GM21390 (cell line): Measurements from ENCODE around the gene GLS.
"Not testable (repeated sequence)": the region's sequence is repeated elsewhere in the genome, so short reads cannot be mapped to it uniquely, and the experiment has no call there.

ENCODE experiments used
- ATAC-seq: cut with Tn5 transposase; IDR thresholded peaks from one replicate; pipeline ENCODE4 v1.9.1; 2021; ENCODE audit not compliant: unreplicated experiment

The GLS gene

DNA sequence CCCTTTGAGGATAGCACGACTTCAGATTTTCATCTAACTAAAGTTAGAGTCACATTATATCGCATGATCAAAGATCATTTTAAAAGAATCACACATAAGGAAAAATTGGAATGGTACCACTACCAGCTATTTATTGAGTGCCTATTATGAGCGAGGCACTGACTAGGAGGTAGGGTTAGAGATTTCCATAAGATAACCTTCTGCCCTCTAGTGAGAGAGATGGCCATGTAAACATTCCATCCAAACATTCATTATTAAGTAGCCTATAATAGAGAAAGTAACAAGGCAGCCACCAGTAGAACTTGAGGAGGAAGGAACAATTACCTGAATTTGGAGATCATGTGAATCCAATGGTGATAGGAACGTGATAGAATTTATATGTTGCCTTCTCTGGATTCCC is 25.4 kb upstream of the GLS start:
- ATAC-seq, result no peak

DNA sequence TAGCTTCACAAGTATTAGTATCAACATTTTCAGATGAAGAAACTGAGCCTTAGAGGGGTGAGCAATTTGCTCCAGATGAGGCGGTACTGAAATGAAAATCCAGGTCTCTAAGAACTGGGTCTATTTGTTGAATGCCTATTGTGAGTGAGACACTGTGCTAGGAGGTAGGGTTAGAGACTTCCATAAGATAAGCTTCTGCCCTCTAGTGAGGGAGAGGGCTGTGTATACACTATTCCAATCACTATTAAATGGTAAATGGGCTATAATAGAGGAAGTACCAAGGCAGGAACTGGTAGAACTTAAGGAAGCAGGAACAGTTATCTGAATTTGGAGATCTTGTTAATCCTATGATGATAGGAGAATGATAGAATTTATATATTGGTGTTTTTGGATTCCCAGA is 23.6 kb upstream of the GLS start:
- no peak for ATAC-seq

DNA sequence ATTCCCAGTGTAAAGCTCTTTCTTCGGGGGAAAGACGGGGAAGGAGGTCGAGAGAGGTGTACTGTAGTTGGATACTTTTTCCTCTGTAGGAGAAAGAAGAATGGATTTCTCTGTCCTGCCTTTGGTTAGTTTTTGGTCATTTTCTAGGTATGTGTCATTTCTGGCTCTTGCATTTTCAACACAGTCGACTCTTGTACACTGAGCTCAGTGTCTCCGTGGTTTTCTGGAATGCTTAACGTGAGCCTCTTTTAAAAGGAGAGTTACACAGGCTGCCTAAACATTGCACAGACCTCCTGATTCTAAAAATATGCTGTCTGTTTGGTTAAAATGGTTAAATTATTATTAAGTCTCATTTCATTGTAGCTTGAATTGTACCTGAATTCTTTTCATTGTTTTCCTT is 21.8 kb upstream of the GLS start:
- ATAC-seq, result no peak

GRCh38 chr2:190859347-190860297 is 21.0 kb upstream of the GLS start:
- no peak for ATAC-seq

- no peak for ATAC-seq
Observed at GRCh38 chr2:190860985-190861680, 19.5 kb upstream of the GLS start.

GRCh38 chr2:190862128-190862527 is 18.5 kb upstream of the GLS start:
- ATAC-seq, result not testable (repeated sequence)

DNA sequence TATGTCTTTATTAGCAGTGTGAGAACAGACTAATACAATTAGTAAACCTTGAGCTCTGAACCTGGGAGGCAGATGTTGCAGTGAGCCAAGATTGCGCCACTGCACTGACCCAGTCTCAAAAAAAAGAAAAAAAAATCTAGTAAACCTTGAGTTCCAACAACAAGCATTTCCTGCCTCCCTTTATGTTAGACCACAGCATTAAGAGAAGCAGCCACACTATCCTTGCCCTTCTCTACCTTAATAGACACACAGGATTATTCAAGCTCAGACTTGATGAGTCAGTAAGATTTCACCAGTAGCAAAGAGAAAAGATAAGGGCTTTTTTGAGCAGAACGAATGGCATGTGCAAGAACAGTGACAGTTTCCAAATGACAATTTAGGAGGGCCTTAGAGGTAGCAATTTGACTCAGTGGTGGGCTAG is 18.0 kb upstream of the GLS start:
- ATAC-seq, result no peak

- no peak for ATAC-seq
Observed at GRCh38 chr2:190863946-190864345, 16.7 kb upstream of the GLS start.

GRCh38 chr2:190864375-190864774 is 16.2 kb upstream of the GLS start:
- no peak for ATAC-seq

GRCh38 chr2:190867212-190867611 is 13.4 kb upstream of the GLS start:
- no peak for ATAC-seq

- ATAC-seq, result no peak
Observed at GRCh38 chr2:190867832-190868231, 12.8 kb upstream of the GLS start.

DNA sequence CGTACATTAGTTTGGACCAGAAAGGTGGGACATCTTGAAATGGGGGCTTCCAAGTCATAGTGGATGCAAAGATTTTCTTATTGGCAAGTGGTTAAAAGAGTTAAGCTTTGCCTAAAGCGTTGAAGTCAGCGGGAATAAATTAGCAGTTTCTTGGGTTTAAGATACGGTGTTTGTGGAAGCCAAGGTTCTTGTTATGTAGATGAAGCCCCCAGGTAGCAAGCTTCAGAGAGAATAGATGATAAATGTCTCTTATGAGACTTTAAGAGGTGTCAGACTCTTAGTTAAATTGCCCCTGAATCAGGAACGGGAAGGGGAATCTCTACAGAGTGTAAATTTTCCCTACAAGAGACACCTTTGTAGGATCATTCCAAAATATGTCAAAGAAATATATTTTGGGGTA is 10.9 kb upstream of the GLS start:
- ATAC-seq, result no peak

DNA sequence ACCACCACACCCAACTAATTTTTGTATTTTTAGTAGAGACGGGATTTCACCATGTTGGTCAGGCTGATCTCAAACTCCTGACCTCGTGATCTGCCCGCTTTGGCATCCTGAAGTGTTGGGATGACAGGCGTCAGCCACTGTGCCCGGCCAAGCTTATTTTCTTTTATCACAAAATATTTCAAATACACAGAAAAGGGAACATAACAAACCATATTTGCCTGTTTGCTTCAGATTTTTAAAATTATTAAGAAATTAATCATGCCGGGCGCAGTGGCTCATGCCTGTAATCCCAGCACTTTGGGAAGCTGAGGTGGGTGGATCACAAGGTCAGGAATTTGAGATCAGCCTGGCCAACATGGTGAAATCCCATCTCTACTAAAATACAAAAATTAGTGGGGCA is 7.2 kb upstream of the GLS start:
- ATAC-seq, result not testable (repeated sequence)

GRCh38 chr2:190875891-190876290 is 4.7 kb upstream of the GLS start:
- no peak for ATAC-seq

GRCh38 chr2:190876631-190877030 is 4.0 kb upstream of the GLS start:
- ATAC-seq, result no peak

- no peak for ATAC-seq
Observed at GRCh38 chr2:190877436-190877835, 3.2 kb upstream of the GLS start.

- ATAC-seq, result no peak
Observed at GRCh38 chr2:190879474-190880377, 895 bp upstream of the GLS start.

DNA sequence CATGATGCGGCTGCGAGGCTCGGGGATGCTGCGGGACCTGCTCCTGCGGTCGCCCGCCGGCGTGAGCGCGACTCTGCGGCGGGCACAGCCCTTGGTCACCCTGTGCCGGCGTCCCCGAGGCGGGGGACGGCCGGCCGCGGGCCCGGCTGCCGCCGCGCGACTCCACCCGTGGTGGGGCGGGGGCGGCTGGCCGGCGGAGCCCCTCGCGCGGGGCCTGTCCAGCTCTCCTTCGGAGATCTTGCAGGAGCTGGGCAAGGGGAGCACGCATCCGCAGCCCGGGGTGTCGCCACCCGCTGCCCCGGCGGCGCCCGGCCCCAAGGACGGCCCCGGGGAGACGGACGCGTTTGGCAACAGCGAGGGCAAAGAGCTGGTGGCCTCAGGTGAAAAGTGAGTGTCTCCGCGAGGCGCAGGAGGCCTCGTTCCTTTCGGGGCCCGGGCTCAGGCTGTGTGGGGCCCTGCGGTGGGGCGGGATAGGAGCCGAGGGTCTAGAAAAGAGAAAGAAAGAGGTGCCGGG is 520 bp downstream of the GLS start:
- ATAC-seq, result peak; percentile 2

DNA sequence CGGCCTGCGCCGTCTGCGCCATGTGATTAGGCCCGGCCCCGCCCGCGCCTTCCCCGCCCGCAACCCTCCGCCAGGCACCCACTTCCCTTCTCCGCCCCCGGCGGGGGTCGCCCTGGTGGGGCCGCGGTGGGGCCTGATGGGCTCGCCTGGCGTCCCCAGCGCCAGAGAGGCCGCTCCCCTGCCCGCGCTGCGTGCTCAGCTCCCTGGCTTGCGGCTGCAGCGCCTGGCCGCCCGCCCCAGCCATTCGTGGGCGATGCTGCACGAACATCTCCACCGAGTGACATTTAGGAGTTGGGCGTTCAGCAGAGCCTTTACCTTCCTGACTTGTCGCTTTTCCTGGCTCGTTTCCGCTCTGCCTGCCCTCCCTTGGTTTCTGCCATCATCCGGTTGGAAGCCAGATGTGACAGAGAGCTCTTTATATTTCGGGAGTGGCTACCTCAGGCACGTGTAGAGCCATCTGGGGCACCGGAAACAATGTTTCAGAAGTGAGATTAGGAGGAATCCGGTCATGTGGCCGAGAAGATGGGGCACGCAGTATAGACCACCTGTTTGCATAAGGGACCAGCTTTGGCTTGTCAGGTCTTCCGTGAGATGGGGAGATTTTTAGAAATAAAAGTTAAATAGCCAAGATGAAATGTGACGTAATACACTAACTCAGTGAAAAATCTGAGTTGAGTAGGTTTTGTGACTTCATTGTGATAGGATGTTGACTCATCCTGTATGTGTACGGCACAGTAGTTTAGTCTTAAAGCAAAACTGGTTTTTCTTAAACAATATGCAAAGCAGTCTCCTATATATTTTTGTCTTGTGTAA is 1.2 kb downstream of the GLS start:
- peak; percentile 58 for ATAC-seq

GRCh38 chr2:190882411-190882766 is 1.8 kb downstream of the GLS start:
- ATAC-seq, result no peak
